SK-N-MC (cell line): Measurements from ENCODE around the gene DDX1.

Experiments used
- EZH2 ChIP-seq: fragments of 200-600 bp; sonication (generic); IDR thresholded peaks from one replicate; pipeline ENCODE4 v1.6.1; 2017; ENCODE audit warnings: antibody characterized with exemption
- FOXP2 ChIP-seq: optimal IDR thresholded peaks from 2 replicates; pipeline ENCODE3; 2011; ENCODE audit warnings: mild to moderate bottlenecking, moderate library complexity; ENCODE audit not compliant: insufficient read depth; ENCODE audit errors: extremely low read length, control extremely low read depth
- POLR2AphosphoS5 ChIP-seq: IDR thresholded peaks from 2 replicates; pipeline ENCODE4 v1.6.1; 2012; ENCODE audit warnings: mild to moderate bottlenecking, low read depth, low read length, borderline replicate concordance

- TF ChIP-seq EZH2 (no peak), POLR2AphosphoS5 (no peak), FOXP2 (no peak)
Measured at GRCh38 chr2:15571729-15572128, 19.9 kb upstream of the DDX1 start.
